Upper lobe of left lung (tissue), 4 donors: Measurements from ENCODE around the gene PPP6R2.

ENCODE experiments used
- CTCF ChIP-seq, 6 experiments: fragments of 450-650 bp in 4 of 6; fragments of 200-600 bp in 2 of 6; sonication (generic) in 2 of 6; IDR thresholded peaks; one replicate each; pipeline ENCODE4 v1.5.1; 2016 to 2019; ENCODE audit warnings: antibody characterized with exemption in 6 of 6
- EP300 ChIP-seq, 4 donors: sonication (generic); formaldehyde crosslinking; IDR thresholded peaks; one replicate each; pipeline ENCODE4 v1.5.1; 2017; ENCODE audit warnings: antibody characterized with exemption in 4 of 4, control low read depth in 2 of 4
- POLR2A ChIP-seq, 4 donors: fragments of 450-650 bp; IDR thresholded peaks; one replicate each; pipeline ENCODE4 v1.5.1; 2016 to 2017; ENCODE audit warnings: antibody characterized with exemption in 4 of 4, mild to moderate bottlenecking in 2 of 4

GRCh38 chr22:50302564-50302963, 40.6 kb upstream of the PPP6R2 start:
- no peak for TF ChIP-seq CTCF (IDR thresholded peaks at IDR 0.05)
- no peak for TF ChIP-seq POLR2A (IDR thresholded peaks at IDR 0.05)
- no peak for TF ChIP-seq EP300 (IDR thresholded peaks at IDR 0.05)
